H9 (cell line): ENCODE measurements around the gene FAM13C. TPM values are rescaled to one million over a fixed set of nuclear protein-coding genes. Genes with fewer than 3 reads are reported as not detected.

ENCODE experiments used
- DNase-seq: peaks from one replicate; pipeline ENCODE4 v3.0.0-alpha.2; 2017
- H2AFZ ChIP-seq: one replicate; pipeline ENCODE4 v1.6.1; 2013; ENCODE audit warnings: mild to moderate bottlenecking, low read length, control low read depth, moderate library complexity
- H2AK5ac ChIP-seq: 2 replicates; pipeline ENCODE4 v1.6.1; 2013; ENCODE audit warnings: low read length, control low read depth, mixed read lengths; ENCODE audit not compliant: insufficient read length
- H2BK120ac ChIP-seq: one replicate; pipeline ENCODE4 v1.6.1; 2013; ENCODE audit warnings: low read depth, mild to moderate bottlenecking, low read length, control low read depth, inconsistent platforms; ENCODE audit not compliant: poor library complexity, severe bottlenecking
- H2BK12ac ChIP-seq: 2 replicates; pipeline ENCODE4 v1.6.1; 2013; ENCODE audit warnings: low read length, control low read depth, mixed read lengths, low read depth; ENCODE audit not compliant: insufficient read length
- H2BK15ac ChIP-seq: 2 replicates; pipeline ENCODE4 v1.6.1; 2013; ENCODE audit warnings: low read depth, low read length, control low read depth
- H2BK20ac ChIP-seq: one replicate; pipeline ENCODE4 v1.6.1; 2013; ENCODE audit warnings: low read depth, mild to moderate bottlenecking, low read length, control low read depth, inconsistent platforms; ENCODE audit not compliant: poor library complexity, severe bottlenecking
- H2BK5ac ChIP-seq: 2 replicates; pipeline ENCODE4 v1.6.1; 2013; ENCODE audit warnings: low read length, control low read depth, mixed read lengths; ENCODE audit not compliant: insufficient read length
- H3K14ac ChIP-seq: 2 replicates; pipeline ENCODE4 v1.6.1; 2013; ENCODE audit warnings: low read length, control low read depth; ENCODE audit not compliant: insufficient read depth
- H3K18ac ChIP-seq: 2 replicates; pipeline ENCODE4 v1.6.1; 2013; ENCODE audit warnings: low read depth, mild to moderate bottlenecking, mixed read lengths, low read length, control low read depth; ENCODE audit not compliant: insufficient read length
- H3K23ac ChIP-seq: 2 replicates; pipeline ENCODE4 v1.6.1; 2013; ENCODE audit warnings: low read length, control low read depth, mixed read lengths, low read depth; ENCODE audit not compliant: insufficient read length
- H3K23me2 ChIP-seq: 2 replicates; pipeline ENCODE4 v1.6.1; 2013; ENCODE audit warnings: low read depth, mild to moderate bottlenecking, mixed read lengths, low read length, control low read depth; ENCODE audit not compliant: insufficient read length, poor library complexity, severe bottlenecking
- H3K27ac ChIP-seq: 2 replicates; pipeline ENCODE4 v1.5.1; 2013; ENCODE audit warnings: low read length, control low read depth, mixed read lengths, low read depth; ENCODE audit not compliant: insufficient read length
- H3K27me3 ChIP-seq: 2 replicates; pipeline ENCODE4 v1.6.1; 2013; ENCODE audit warnings: low read length, control low read depth, inconsistent platforms; ENCODE audit not compliant: insufficient read depth
- H3K4ac ChIP-seq: 2 replicates; pipeline ENCODE4 v1.6.1; 2013; ENCODE audit warnings: low read depth, mild to moderate bottlenecking, control low read depth, inconsistent platforms, low read length, moderate library complexity
- H3K4me1 ChIP-seq: 2 replicates; pipeline ENCODE4 v1.6.1; 2013; ENCODE audit warnings: low read length, control low read depth, inconsistent platforms; ENCODE audit not compliant: insufficient read depth
- H3K4me2 ChIP-seq: 2 replicates; pipeline ENCODE4 v1.6.1; 2013; ENCODE audit warnings: low read length, control low read depth, mixed read lengths; ENCODE audit not compliant: insufficient read length, insufficient read depth
- H3K56ac ChIP-seq: 2 replicates; pipeline ENCODE4 v1.6.1; 2013; ENCODE audit warnings: low read depth, mild to moderate bottlenecking, mixed read lengths, low read length, control low read depth; ENCODE audit not compliant: insufficient read length
- H3K79me1 ChIP-seq: 2 replicates; pipeline ENCODE4 v1.6.1; 2013; ENCODE audit warnings: low read depth, mild to moderate bottlenecking, moderate library complexity, low read length, control low read depth, inconsistent platforms; ENCODE audit not compliant: insufficient read depth, poor library complexity, severe bottlenecking
- H3K79me2 ChIP-seq: 2 replicates; pipeline ENCODE4 v1.6.1; 2013; ENCODE audit warnings: low read length, control low read depth, inconsistent platforms; ENCODE audit not compliant: insufficient read depth
- H3K9ac ChIP-seq: 2 replicates; pipeline ENCODE4 v1.6.1; 2013; ENCODE audit warnings: low read length, control low read depth, mixed read lengths; ENCODE audit not compliant: insufficient read length; ENCODE audit errors: extremely low read depth
- H3K9me3 ChIP-seq: one replicate; pipeline ENCODE4 v1.6.1; 2013; ENCODE audit warnings: low read depth, low read length, inconsistent platforms; ENCODE audit not compliant: control insufficient read depth
- H3T11ph ChIP-seq: one replicate; pipeline ENCODE4 v1.6.1; 2013; ENCODE audit warnings: mild to moderate bottlenecking, low read length, control low read depth, inconsistent platforms
- H4K20me1 ChIP-seq: one replicate; pipeline ENCODE4 v1.6.1; 2013; ENCODE audit not compliant: control insufficient read depth, insufficient read length, insufficient read depth
- H4K5ac ChIP-seq: 2 replicates; pipeline ENCODE4 v1.6.1; 2013; ENCODE audit warnings: low read depth, mild to moderate bottlenecking, mixed read lengths, low read length, control low read depth; ENCODE audit not compliant: insufficient read length
- H4K8ac ChIP-seq: replicated peaks from 2 replicates; pipeline ENCODE4 v1.6.1; 2013; ENCODE audit warnings: low read length, control low read depth, mixed read lengths, low read depth; ENCODE audit not compliant: insufficient read length
- H4K91ac ChIP-seq: 2 replicates; pipeline ENCODE4 v1.6.1; 2013; ENCODE audit warnings: low read depth, mild to moderate bottlenecking, moderate library complexity, mixed read lengths, low read length, control low read depth; ENCODE audit not compliant: insufficient read length
- H3K27ac Mint-ChIP-seq, 3 experiments: 2 replicates in 2 of 3; 3 replicates in 1 of 3; pipeline ENCODE4 v1.8.0; 2020 to 2021; ENCODE audit warnings: mixed read lengths in 3 of 3, mild to moderate bottlenecking in 1 of 3, moderate library complexity in 1 of 3
- H3K27me3 Mint-ChIP-seq: 2 replicates; pipeline ENCODE4 v1.8.0; 2021; ENCODE audit warnings: low read depth, mild to moderate bottlenecking, moderate library complexity, mixed read lengths
- H3K36me3 Mint-ChIP-seq, 3 experiments: 2 replicates in 2 of 3; 3 replicates in 1 of 3; pipeline ENCODE4 v1.8.0; 2020 to 2021; ENCODE audit warnings: low read depth in 3 of 3, mixed read lengths in 3 of 3; ENCODE audit not compliant: insufficient read depth in 1 of 3
- H3K4me1 Mint-ChIP-seq, 2 experiments: 2 replicates each; pipeline ENCODE4 v1.8.0; 2020; ENCODE audit warnings: mixed read lengths in 2 of 2
- H3K4me3 Mint-ChIP-seq, 2 experiments: 2 replicates in 1 of 2; 3 replicates in 1 of 2; pipeline ENCODE4 v1.8.0; 2020 to 2021; ENCODE audit warnings: mild to moderate bottlenecking in 2 of 2, mixed read lengths in 2 of 2, moderate library complexity in 1 of 2
- H3K9me3 Mint-ChIP-seq, 2 experiments: 2 replicates in 1 of 2; 3 replicates in 1 of 2; pipeline ENCODE4 v1.8.0; 2020; ENCODE audit warnings: mild to moderate bottlenecking in 2 of 2, mixed read lengths in 2 of 2, moderate library complexity in 1 of 2
- WGBS: extraction: QIAGEN DNeasy Blood & Tissue Kit; methylation state at CpG from one replicate; pipeline ENCODE4 v1.1.7; 2013; ENCODE audit warnings: missing lambda C conversion rate, low lambda C conversion rate, mixed read lengths; ENCODE audit not compliant: insufficient read length; ENCODE audit errors: extremely low coverage; 5-methylcytosine and 5-hydroxymethylcytosine counted together
- total RNA-seq: library from RNA; stranded (reverse); gene quantifications from 2 replicates; pipeline ENCODE4 v1.2.1, GENCODE V29; 2021
- TF ChIP-seq, protein P1 (sequence below): fragments of 200-600 bp; sonication (generic); conservative IDR thresholded peaks from 3 replicates; pipeline ENCODE4 v1.8.0; 2021; ENCODE audit warnings: antibody characterized with exemption, mild to moderate bottlenecking

Gene FAM13C
- total RNA-seq, 1 experiment from 2014 or later: 0.31 TPM

DNA sequence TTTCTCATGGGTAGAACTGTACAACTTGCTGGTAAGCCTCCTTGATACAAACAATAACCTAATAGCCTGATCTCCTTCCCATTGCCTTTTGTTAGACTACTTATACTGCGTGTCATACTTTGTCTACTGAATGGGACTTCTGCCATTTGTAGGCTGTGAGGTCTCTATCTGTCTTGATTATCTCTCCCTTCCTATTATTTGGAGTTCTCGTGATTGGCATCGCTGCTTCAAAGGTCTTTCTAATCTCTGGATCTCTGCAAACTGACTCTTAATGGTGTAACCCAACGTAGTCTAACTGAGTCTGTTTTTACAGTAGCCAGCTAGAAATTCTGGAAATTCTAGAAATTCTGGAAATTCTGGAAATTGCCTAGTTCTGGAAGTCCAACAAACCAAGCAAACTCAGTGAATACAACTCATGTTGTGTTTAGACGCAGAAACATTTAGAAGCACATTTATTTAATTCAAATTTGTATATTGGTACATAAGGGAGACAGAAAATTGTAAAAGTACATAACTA is 156.1 kb downstream of the FAM13C start:
- H2BK20ac ChIP-seq: no peak overlapping the region
- no peaks in the 10 kb centered on the region for H4K20me1 ChIP-seq

More for the DNA sequence above, 156.1 kb downstream of the FAM13C start:
- TF ChIP-seq, protein P1, sequence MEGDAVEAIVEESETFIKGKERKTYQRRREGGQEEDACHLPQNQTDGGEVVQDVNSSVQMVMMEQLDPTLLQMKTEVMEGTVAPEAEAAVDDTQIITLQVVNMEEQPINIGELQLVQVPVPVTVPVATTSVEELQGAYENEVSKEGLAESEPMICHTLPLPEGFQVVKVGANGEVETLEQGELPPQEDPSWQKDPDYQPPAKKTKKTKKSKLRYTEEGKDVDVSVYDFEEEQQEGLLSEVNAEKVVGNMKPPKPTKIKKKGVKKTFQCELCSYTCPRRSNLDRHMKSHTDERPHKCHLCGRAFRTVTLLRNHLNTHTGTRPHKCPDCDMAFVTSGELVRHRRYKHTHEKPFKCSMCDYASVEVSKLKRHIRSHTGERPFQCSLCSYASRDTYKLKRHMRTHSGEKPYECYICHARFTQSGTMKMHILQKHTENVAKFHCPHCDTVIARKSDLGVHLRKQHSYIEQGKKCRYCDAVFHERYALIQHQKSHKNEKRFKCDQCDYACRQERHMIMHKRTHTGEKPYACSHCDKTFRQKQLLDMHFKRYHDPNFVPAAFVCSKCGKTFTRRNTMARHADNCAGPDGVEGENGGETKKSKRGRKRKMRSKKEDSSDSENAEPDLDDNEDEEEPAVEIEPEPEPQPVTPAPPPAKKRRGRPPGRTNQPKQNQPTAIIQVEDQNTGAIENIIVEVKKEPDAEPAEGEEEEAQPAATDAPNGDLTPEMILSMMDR: no peak
- H3K4me1 ChIP-seq: no peaks in the 10 kb centered on the region; the same call in 1 of the 2 replicates
- H4K8ac ChIP-seq: no peak overlapping the region
- no peak overlapping the region for H2AFZ ChIP-seq
- H3K18ac ChIP-seq: no peak overlapping the region
- H3T11ph ChIP-seq: no peak overlapping the region
- H3K9me3 ChIP-seq: no peaks in the 10 kb centered on the region
- H3K27ac ChIP-seq: no peak overlapping the region
- H3K23ac ChIP-seq: no peak overlapping the region
- no peaks in the 10 kb centered on the region for H3K27me3 Mint-ChIP-seq
- H3K23me2 ChIP-seq: no peaks in the 10 kb centered on the region
- H3K79me1 ChIP-seq: no peaks in the 10 kb centered on the region
- peaks cover 19 to 21% of the 10 kb centered on the region in 2 experiments for H3K9me3 Mint-ChIP-seq
- no peak overlapping the region for H3K4me3 Mint-ChIP-seq
- no peak overlapping the region for H2BK12ac ChIP-seq
- no CpG with 5 or more reads among the region's 5 CpGs for WGBS
- H3K79me2 ChIP-seq: no peaks in the 10 kb centered on the region
- H3K14ac ChIP-seq: no peak overlapping the region
- peaks cover 15 to 16% of the 10 kb centered on the region in 2 experiments for H3K4me1 Mint-ChIP-seq
- H3K36me3 Mint-ChIP-seq: peaks cover 10 to 23% (median 11%) of the 10 kb centered on the region in 3 experiments
- no peak overlapping the region for H3K27ac Mint-ChIP-seq
- no peak overlapping the region for H3K4me2 ChIP-seq
- no peak overlapping the region for H4K91ac ChIP-seq
- H3K56ac ChIP-seq: no peak overlapping the region
- H3K27me3 ChIP-seq: no peaks in the 10 kb centered on the region
- H2BK120ac ChIP-seq: no peak overlapping the region
- H2BK5ac ChIP-seq: no peak overlapping the region
- H2AK5ac ChIP-seq: no peak overlapping the region
- no peak overlapping the region for H3K4ac ChIP-seq
- DNase-seq: no peak
- H4K5ac ChIP-seq: no peak overlapping the region
- H2BK15ac ChIP-seq: no peak overlapping the region
- H3K9ac ChIP-seq: no peak overlapping the region

Other genes with a start within 250 kb of the FAM13C start
- gene PHYHIPL, start 185.9 kb downstream of the FAM13C start, total RNA-seq: 0.18 and 0.44 TPM in 2 replicates